Neural cell (in vitro differentiated cells): Measurements from ENCODE around the gene RFX4. TPM values are rescaled to one million over a fixed set of nuclear protein-coding genes. Genes with fewer than 3 reads are reported as not detected.

Experiments
- H2AFZ ChIP-seq: fragments of 200-600, 300-800 bp; sonication (generic), shearing (Covaris generic); 2 replicates; pipeline ENCODE4 v1.6.0; 2014; ENCODE audit warnings: low read depth, mild to moderate bottlenecking, antibody characterized with exemption, low read length, moderate library complexity
- H3F3A ChIP-seq: fragments of 200-600 bp; shearing (Covaris generic); 2 replicates; pipeline ENCODE4 v1.6.1; 2016; ENCODE audit warnings: mild to moderate bottlenecking, moderate library complexity, mixed read lengths, antibody characterized with exemption, low read length; ENCODE audit not compliant: insufficient read depth, poor library complexity, severe bottlenecking
- H3K27ac ChIP-seq: fragments of 200-600, 300-800 bp; sonication (generic), shearing (Covaris generic); 2 replicates; pipeline ENCODE4 v1.5.1; 2014; ENCODE audit warnings: mild to moderate bottlenecking, low read length, moderate library complexity
- H3K27me3 ChIP-seq: fragments of 300-800, 200-600 bp; sonication (generic), shearing (Covaris generic); 2 replicates; pipeline ENCODE4 v1.6.0; 2014; ENCODE audit warnings: mild to moderate bottlenecking, low read depth, low read length, moderate library complexity; ENCODE audit not compliant: insufficient read depth
- H3K36me3 ChIP-seq: fragments of 300-800, 200-600 bp; sonication (generic), shearing (Covaris generic); 2 replicates; pipeline ENCODE4 v1.5.1; 2014; ENCODE audit warnings: mild to moderate bottlenecking, antibody characterized with exemption, low read length, moderate library complexity; ENCODE audit not compliant: insufficient read depth
- H3K4me2 ChIP-seq: fragments of 300-800, 200-600 bp; sonication (generic), shearing (Covaris generic); 2 replicates; pipeline ENCODE4 v1.6.0; 2014; ENCODE audit warnings: mild to moderate bottlenecking, low read length
- H3K4me3 ChIP-seq: fragments of 300-800, 200-600 bp; sonication (generic), shearing (Covaris generic); 2 replicates; pipeline ENCODE4 v1.5.1; 2014; ENCODE audit warnings: mild to moderate bottlenecking, low read length, moderate library complexity
- H3K79me2 ChIP-seq: fragments of 200-600 bp; shearing (Covaris generic); replicated peaks from 2 replicates; pipeline ENCODE4 v1.6.0; 2014; ENCODE audit warnings: mild to moderate bottlenecking, low read length, moderate library complexity; ENCODE audit not compliant: insufficient read depth
- H3K9ac ChIP-seq: fragments of 300-800, 200-600 bp; sonication (generic), shearing (Covaris generic); 2 replicates; pipeline ENCODE4 v1.6.1; 2016; ENCODE audit warnings: mild to moderate bottlenecking, low read length, mixed read lengths
- H3K9me2 ChIP-seq: fragments of 200-600 bp; shearing (Covaris generic); 2 replicates; pipeline ENCODE4 v1.6.1; 2016; ENCODE audit warnings: mild to moderate bottlenecking, low read length, mixed read lengths; ENCODE audit not compliant: insufficient read depth
- H3K9me3 ChIP-seq: fragments of 200-600, 300-800 bp; sonication (generic), shearing (Covaris generic); 2 replicates; pipeline ENCODE4 v1.6.1; 2016; ENCODE audit warnings: mild to moderate bottlenecking, mixed run types, low read length, moderate library complexity, mixed read lengths
- H4K20me1 ChIP-seq: fragments of 200-600 bp; shearing (Covaris generic); 2 replicates; pipeline ENCODE4 v1.6.1; 2016; ENCODE audit warnings: mild to moderate bottlenecking, mixed run types; ENCODE audit not compliant: insufficient read depth
- EP300 ChIP-seq: fragments of 450-650 bp; conservative IDR thresholded peaks from 2 replicates; pipeline ENCODE4 v1.6.1; 2014; ENCODE audit warnings: antibody characterized with exemption, mild to moderate bottlenecking, moderate library complexity; ENCODE audit not compliant: poor library complexity, severe bottlenecking
- EZH2 ChIP-seq: fragments of 200-600, 300-800 bp; shearing (Covaris generic), sonication (generic); IDR thresholded peaks from 2 replicates; pipeline ENCODE4 v1.6.1; 2014; ENCODE audit warnings: antibody characterized with exemption, low read length, borderline replicate concordance, mild to moderate bottlenecking; ENCODE audit not compliant: insufficient read depth, poor library complexity, severe bottlenecking
- MXI1 ChIP-seq: fragments of 450-650 bp; conservative IDR thresholded peaks from 2 replicates; pipeline ENCODE4 v1.6.1; 2014; ENCODE audit warnings: antibody characterized with exemption, mild to moderate bottlenecking; ENCODE audit not compliant: poor library complexity, severe bottlenecking
- POLR2AphosphoS5 ChIP-seq: IDR thresholded peaks from 2 replicates; pipeline ENCODE4 v1.6.1; 2012
- RAD21 ChIP-seq: fragments of 450-650 bp; conservative IDR thresholded peaks from 2 replicates; pipeline ENCODE4 v1.6.1; 2014; ENCODE audit warnings: antibody characterized with exemption, mild to moderate bottlenecking, moderate library complexity
- SMC3 ChIP-seq: fragments of 450-650 bp; conservative IDR thresholded peaks from 2 replicates; pipeline ENCODE4 v1.6.1; 2014; ENCODE audit warnings: antibody characterized with exemption, mild to moderate bottlenecking, moderate library complexity; ENCODE audit not compliant: poor library complexity
- TAF1 ChIP-seq: IDR thresholded peaks from 2 replicates; pipeline ENCODE4 v1.6.1; 2012; ENCODE audit warnings: low read depth
- polyA plus RNA-seq: library from polyadenylated mRNA; depleted of rRNA; stranded (reverse); fragments of >200 nt; gene quantifications from 2 replicates; pipeline ENCODE4 v1.2.3, GENCODE V29; 2014
- TF ChIP-seq, protein P1 (sequence below): fragments of 450-650 bp; IDR thresholded peaks from 2 replicates; pipeline ENCODE4 v1.5.1; 2014; ENCODE audit warnings: antibody characterized with exemption, mild to moderate bottlenecking, moderate library complexity; ENCODE audit not compliant: poor library complexity, severe bottlenecking
- TF ChIP-seq, protein P2 (sequence below): IDR thresholded peaks from 2 replicates; pipeline ENCODE4 v1.6.1; 2012; ENCODE audit warnings: borderline replicate concordance

Gene RFX4
- polyA plus RNA-seq, 1 donor from 2014 or later, result 0.22 TPM

DNA sequence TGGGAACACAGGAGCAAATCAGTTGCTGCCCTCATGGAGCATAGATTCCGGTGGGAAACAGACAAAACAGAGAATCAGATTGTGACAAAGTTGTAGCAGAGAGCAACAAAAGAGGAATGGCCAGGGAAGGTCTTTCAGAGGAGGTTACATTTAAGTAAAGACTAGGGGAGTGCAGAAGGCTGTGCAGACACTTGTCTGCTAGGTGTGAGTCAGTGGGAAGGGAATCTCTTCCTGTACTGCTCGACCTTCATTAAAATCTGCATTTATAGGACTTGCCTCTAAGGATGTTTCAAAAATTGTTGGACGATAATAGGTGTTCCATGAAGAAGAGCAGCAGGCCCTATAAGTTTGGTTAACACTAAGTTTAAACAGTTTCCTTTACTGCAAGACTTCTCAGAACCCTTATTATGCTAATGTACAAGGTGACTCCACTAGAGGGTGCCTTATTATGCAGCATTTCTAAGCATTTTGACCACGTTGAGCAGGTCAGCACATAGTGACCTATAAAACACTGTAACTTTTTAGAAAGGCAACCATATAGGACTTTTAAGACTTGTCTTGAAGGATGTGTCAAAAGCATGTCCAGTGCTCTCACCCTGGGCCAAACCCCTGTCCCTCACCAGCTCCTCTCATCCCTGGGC, 99.9 kb downstream of the RFX4 start:
- H3K9me3 ChIP-seq, result no peaks in the 10 kb centered on the region
- no peak overlapping the region for H3K4me2 ChIP-seq
- H4K20me1 ChIP-seq, result no peaks in the 10 kb centered on the region
- no peaks in the 10 kb centered on the region for H3F3A ChIP-seq
- no peaks in the 10 kb centered on the region for H3K27me3 ChIP-seq
- no peaks in the 10 kb centered on the region for H3K9me2 ChIP-seq
- H3K79me2 ChIP-seq, result no peaks in the 10 kb centered on the region
- H3K4me3 ChIP-seq, result no peak overlapping the region
- no peak for TF ChIP-seq EP300
- no peak for TF ChIP-seq TAF1
- TF ChIP-seq POLR2AphosphoS5, result no peak
- TF ChIP-seq, protein P1, sequence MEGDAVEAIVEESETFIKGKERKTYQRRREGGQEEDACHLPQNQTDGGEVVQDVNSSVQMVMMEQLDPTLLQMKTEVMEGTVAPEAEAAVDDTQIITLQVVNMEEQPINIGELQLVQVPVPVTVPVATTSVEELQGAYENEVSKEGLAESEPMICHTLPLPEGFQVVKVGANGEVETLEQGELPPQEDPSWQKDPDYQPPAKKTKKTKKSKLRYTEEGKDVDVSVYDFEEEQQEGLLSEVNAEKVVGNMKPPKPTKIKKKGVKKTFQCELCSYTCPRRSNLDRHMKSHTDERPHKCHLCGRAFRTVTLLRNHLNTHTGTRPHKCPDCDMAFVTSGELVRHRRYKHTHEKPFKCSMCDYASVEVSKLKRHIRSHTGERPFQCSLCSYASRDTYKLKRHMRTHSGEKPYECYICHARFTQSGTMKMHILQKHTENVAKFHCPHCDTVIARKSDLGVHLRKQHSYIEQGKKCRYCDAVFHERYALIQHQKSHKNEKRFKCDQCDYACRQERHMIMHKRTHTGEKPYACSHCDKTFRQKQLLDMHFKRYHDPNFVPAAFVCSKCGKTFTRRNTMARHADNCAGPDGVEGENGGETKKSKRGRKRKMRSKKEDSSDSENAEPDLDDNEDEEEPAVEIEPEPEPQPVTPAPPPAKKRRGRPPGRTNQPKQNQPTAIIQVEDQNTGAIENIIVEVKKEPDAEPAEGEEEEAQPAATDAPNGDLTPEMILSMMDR, result no peak
- no peak for TF ChIP-seq RAD21
- TF ChIP-seq, protein P2, sequence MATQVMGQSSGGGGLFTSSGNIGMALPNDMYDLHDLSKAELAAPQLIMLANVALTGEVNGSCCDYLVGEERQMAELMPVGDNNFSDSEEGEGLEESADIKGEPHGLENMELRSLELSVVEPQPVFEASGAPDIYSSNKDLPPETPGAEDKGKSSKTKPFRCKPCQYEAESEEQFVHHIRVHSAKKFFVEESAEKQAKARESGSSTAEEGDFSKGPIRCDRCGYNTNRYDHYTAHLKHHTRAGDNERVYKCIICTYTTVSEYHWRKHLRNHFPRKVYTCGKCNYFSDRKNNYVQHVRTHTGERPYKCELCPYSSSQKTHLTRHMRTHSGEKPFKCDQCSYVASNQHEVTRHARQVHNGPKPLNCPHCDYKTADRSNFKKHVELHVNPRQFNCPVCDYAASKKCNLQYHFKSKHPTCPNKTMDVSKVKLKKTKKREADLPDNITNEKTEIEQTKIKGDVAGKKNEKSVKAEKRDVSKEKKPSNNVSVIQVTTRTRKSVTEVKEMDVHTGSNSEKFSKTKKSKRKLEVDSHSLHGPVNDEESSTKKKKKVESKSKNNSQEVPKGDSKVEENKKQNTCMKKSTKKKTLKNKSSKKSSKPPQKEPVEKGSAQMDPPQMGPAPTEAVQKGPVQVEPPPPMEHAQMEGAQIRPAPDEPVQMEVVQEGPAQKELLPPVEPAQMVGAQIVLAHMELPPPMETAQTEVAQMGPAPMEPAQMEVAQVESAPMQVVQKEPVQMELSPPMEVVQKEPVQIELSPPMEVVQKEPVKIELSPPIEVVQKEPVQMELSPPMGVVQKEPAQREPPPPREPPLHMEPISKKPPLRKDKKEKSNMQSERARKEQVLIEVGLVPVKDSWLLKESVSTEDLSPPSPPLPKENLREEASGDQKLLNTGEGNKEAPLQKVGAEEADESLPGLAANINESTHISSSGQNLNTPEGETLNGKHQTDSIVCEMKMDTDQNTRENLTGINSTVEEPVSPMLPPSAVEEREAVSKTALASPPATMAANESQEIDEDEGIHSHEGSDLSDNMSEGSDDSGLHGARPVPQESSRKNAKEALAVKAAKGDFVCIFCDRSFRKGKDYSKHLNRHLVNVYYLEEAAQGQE, result no peak
- TF ChIP-seq EZH2, result no peak
- TF ChIP-seq SMC3, result no peak
- TF ChIP-seq MXI1, result no peak
- no peak overlapping the region for H3K27ac ChIP-seq
- no peaks in the 10 kb centered on the region for H3K36me3 ChIP-seq
- H2AFZ ChIP-seq, result no peak overlapping the region
- no peak overlapping the region for H3K9ac ChIP-seq

DNA sequence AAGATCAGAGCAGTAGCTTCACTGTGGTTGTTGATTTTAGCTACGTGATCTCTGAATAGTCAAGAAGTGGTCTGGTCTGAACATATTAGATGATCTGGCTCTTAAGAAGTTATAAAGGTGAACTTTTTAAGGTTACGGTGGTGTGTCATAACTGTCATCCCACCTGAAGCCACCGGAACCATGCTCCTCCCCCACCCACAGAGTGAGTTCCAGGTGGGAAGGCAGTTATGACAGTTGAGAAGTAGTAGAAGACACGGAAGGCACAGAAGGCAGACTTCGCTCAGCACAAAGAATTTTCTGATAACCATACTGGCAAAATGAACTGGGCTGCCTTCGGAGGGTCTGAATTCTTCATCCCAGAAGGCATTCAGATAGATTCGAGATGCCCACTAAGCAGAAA, 101.7 kb downstream of the RFX4 start:
- TF ChIP-seq EZH2, result no peak

More for the DNA sequence above, 101.7 kb downstream of the RFX4 start:
- Histone ChIP-seq H3K9ac (no peak overlapping the region), H2AFZ (no peak overlapping the region), H3K4me3 (no peak overlapping the region), H3K9me3 (no peaks in the 10 kb centered on the region), H3K9me2 (no peaks in the 10 kb centered on the region), H3K36me3 (no peaks in the 10 kb centered on the region), H4K20me1 (no peaks in the 10 kb centered on the region), H3K27ac (no peak overlapping the region), H3K27me3 (no peaks in the 10 kb centered on the region), H3K79me2 (no peaks in the 10 kb centered on the region), H3K4me2 (no peak overlapping the region), H3F3A (no peaks in the 10 kb centered on the region)
